B cell (primary cell): ENCODE results near the gene SFXN1. TPM values are rescaled to one million over a fixed set of nuclear protein-coding genes. Genes with fewer than 3 reads are reported as not detected.
A peak's percentile ranks its signal among the peaks of the same experiment; 100 is the strongest.

ENCODE experiments used
- ATAC-seq: fragments of 200-7000 bp; cut with Tn5 transposase; one replicate; pipeline ENCODE4 v1.10.0; 2021; ENCODE audit warnings: low read depth, mild to moderate bottlenecking, moderate number of reproducible peaks, moderate library complexity
- CTCF ChIA-PET: fragments of 350-600 bp; sonication (Branson Sonifier 250); formaldehyde crosslinking; loops from one replicate; lab custom pipeline; 2021; ENCODE audit warnings: antibody characterized with exemption, inconsistent platforms; lab: Charles Lee
- POLR2A ChIA-PET: fragments of 350-600 bp; sonication (Branson Sonifier 250); formaldehyde crosslinking; loops from one replicate; lab custom pipeline; 2021; ENCODE audit warnings: antibody characterized with exemption; lab: Charles Lee
- DNase-seq: peaks from one replicate; pipeline ENCODE4 v3.0.0; 2013
- H2AFZ ChIP-seq: 2 replicates; pipeline ENCODE4 v1.6.1; 2012; ENCODE audit warnings: mild to moderate bottlenecking, low read depth, low read length; ENCODE audit not compliant: insufficient read depth, poor library complexity, severe bottlenecking
- H3K27ac ChIP-seq, 2 donors: 1 replicate in 1 of 2; 2 replicates in 1 of 2; pipeline ENCODE4 v1.5.1; 2012 to 2013; ENCODE audit warnings: low read length in 2 of 2, mild to moderate bottlenecking in 2 of 2, moderate library complexity in 1 of 2
- H3K27me3 ChIP-seq, 4 experiments: fragments of 200-600 bp in 1 of 4; sonication (generic) in 1 of 4; replicated peaks in 1 of 4; 1 replicate in 2 of 4; 2 replicates in 2 of 4; pipeline versions ENCODE4 v1.6.1 to v1.7.0; 2013 to 2016; ENCODE audit warnings: low read length in 3 of 4, mild to moderate bottlenecking in 2 of 4, mixed read lengths in 1 of 4, moderate library complexity in 1 of 4; ENCODE audit not compliant: insufficient read depth in 4 of 4, control insufficient read depth in 3 of 4; ENCODE audit errors: control extremely low read depth in 1 of 4
- H3K36me3 ChIP-seq, 2 experiments: replicated peaks in 1 of 2; 1 replicate in 1 of 2; 2 replicates in 1 of 2; pipeline versions ENCODE4 v1.6.1 to v1.7.1; 2013; ENCODE audit warnings: low read length in 1 of 2; ENCODE audit not compliant: insufficient read depth in 2 of 2, control insufficient read depth in 1 of 2; ENCODE audit errors: control extremely low read depth in 1 of 2, extremely low read depth in 1 of 2
- H3K4me1 ChIP-seq, 2 donors: fragments of 200-600 bp in 1 of 2; sonication (generic) in 1 of 2; 1 replicate in 1 of 2; 2 replicates in 1 of 2; pipeline versions ENCODE4 v1.5.1 to v1.6.1; 2013 to 2017; ENCODE audit warnings: low read length in 2 of 2; ENCODE audit not compliant: control insufficient read depth in 2 of 2, insufficient read depth in 2 of 2
- H3K4me2 ChIP-seq: replicated peaks from 2 replicates; pipeline ENCODE3; 2012; ENCODE audit warnings: mild to moderate bottlenecking, low read depth, low read length; ENCODE audit not compliant: poor library complexity, severe bottlenecking
- H3K4me3 ChIP-seq, 5 experiments: fragments of 200-600 bp in 1 of 5; sonication (generic) in 1 of 5; 1 replicate in 3 of 5; 2 replicates in 2 of 5; pipeline versions ENCODE4 v1.5.1 to v1.7.0; 2011 to 2016; ENCODE audit warnings: low read length in 4 of 5, mild to moderate bottlenecking in 4 of 5, low read depth in 2 of 5, control low read depth in 1 of 5, moderate library complexity in 1 of 5; ENCODE audit not compliant: insufficient read depth in 1 of 5; ENCODE audit errors: control extremely low read depth in 1 of 5, extremely low read depth in 1 of 5
- H3K79me2 ChIP-seq: fragments of 200-600 bp; sonication (generic); one replicate; pipeline ENCODE4 v1.6.0; 2016; ENCODE audit warnings: low read length; ENCODE audit not compliant: control insufficient read depth, insufficient read depth
- H3K9ac ChIP-seq: fragments of 200-600 bp; sonication (generic); 2 replicates; pipeline ENCODE4 v1.6.1; 2017; ENCODE audit warnings: mild to moderate bottlenecking, low read length, moderate library complexity
- H3K9me3 ChIP-seq, 3 donors: one replicate each; pipeline versions ENCODE4 v1.6.1 to v1.7.1; 2013; ENCODE audit warnings: low read length in 2 of 3; ENCODE audit not compliant: control insufficient read depth in 2 of 3, insufficient read depth in 1 of 3; ENCODE audit errors: control extremely low read depth in 1 of 3
- H4K20me1 ChIP-seq: 2 replicates; pipeline ENCODE4 v1.6.0; 2012; ENCODE audit warnings: mild to moderate bottlenecking, low read length; ENCODE audit not compliant: insufficient read depth, control insufficient read depth, poor library complexity, severe bottlenecking
- H3K27ac Mint-ChIP-seq: one replicate; pipeline ENCODE4 v1.8.0; 2021; ENCODE audit warnings: mixed read lengths
- H3K27me3 Mint-ChIP-seq: one replicate; pipeline ENCODE4 v1.8.0; 2021; ENCODE audit warnings: mixed read lengths
- H3K4me1 Mint-ChIP-seq: one replicate; pipeline ENCODE4 v1.8.0; 2021; ENCODE audit warnings: mixed read lengths
- H3K4me3 Mint-ChIP-seq: one replicate; pipeline ENCODE4 v1.8.0; 2021; ENCODE audit warnings: mixed read lengths
- H3K9me3 Mint-ChIP-seq: one replicate; pipeline ENCODE4 v1.8.0; 2022; ENCODE audit warnings: mixed read lengths; ENCODE audit not compliant: insufficient read depth
- CTCF ChIP-seq: fragments of 200-600 bp; IDR thresholded peaks from one replicate; pipeline ENCODE4 v1.8.0; 2022; ENCODE audit warnings: antibody characterized with exemption, mild to moderate bottlenecking
- EZH2 ChIP-seq: IDR thresholded peaks from 2 replicates; pipeline ENCODE4 v1.6.1; 2012; ENCODE audit warnings: borderline replicate concordance, low read depth, mild to moderate bottlenecking, moderate library complexity, low read length; ENCODE audit not compliant: insufficient read depth, poor library complexity, severe bottlenecking
- WGBS: methylation state at CpG from one replicate; pipeline ENCODE4 v1.1.5; 2013; ENCODE audit warnings: missing lambda C conversion rate; ENCODE audit not compliant: insufficient coverage; 5-methylcytosine and 5-hydroxymethylcytosine counted together
- intact Hi-C: fragments of 100-400 bp; cut with micrococcal nuclease; formaldehyde crosslinking; loops from one replicate; pipeline ENCODE4 v1.10.0; 2022
- polyA plus RNA-seq: library from polyadenylated mRNA; depleted of rRNA; stranded (reverse); fragments of >200 nt; gene quantifications from 2 replicates; pipeline ENCODE4 v1.2.3, GENCODE V29; 2012
- total RNA-seq, 2 donors: library from RNA; stranded (reverse); fragments of 120-200 nt in 1 of 2; gene quantifications; 1 replicate in 1 of 2; 2 replicates in 1 of 2; pipeline versions ENCODE4 v1.2.3 to v1.2.4, GENCODE V29; 2013 to 2022

SFXN1 gene
- total and polyA plus RNA-seq, 2 donors (not counting 1 experiment from before 2014, with no cell fraction given) = 16.4 to 30.5 TPM

DNA sequence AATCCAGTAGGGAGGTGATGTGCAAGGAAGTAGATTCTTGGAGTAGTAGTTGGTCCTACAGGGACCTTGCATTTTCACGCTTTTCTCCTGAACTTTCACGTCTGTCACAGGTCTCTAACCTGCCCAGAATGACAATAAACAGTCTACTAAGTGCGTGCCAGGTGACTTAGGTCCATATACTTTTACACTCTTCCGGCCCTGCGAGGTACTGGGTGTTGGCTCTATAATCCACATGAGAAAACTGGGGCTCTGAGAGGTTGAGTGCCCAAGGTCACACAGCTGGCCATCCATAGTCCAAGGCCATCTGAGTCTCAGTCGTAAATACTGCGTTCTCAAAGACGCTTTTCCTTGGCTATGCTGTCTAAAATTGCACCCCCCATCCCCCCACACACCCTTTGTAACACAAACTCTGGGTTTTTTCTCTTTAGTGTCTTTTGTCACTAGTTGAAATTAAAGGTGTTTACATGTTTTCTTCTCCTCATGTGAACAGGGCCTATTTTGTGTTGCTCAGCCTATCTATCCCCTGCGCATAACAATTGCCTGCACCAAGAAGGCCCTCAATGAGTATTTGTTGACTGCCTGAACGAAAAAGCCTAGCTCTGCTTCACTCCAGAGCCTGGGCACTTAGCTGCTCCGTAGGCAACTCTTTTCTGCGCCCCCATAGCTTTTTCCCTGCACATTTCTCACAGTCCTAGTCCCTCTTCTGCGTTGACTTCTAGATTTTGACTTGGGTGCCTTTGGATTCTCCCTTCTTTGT, 943 bp downstream of the SFXN1 start:
- Histone ChIP-seq H2AFZ (peak overlapping the region; percentile 74), H3K9me3 (no peaks in the 10 kb centered on the region), H3K36me3 (peaks cover 0 to 7% of the 10 kb centered on the region in 2 experiments), H3K27me3 (no peaks in the 10 kb centered on the region), H3K9ac (peak overlapping the region; percentile 69), H4K20me1 (peaks cover 8% of the 10 kb centered on the region), H3K4me2 (peak overlapping the region; percentile 77), H3K4me3 (peak overlapping the region; percentile 50 to 85 (median 73)), H3K27ac (peak overlapping the region in 1 of 2 donors; percentile 44), H3K4me1 (peaks cover 20 to 23% of the 10 kb centered on the region in 2 donors), H3K79me2 (peaks cover 56% of the 10 kb centered on the region)
- Mint-ChIP-seq H3K4me3 (peak overlapping the region; percentile 94), H3K4me1 (peaks cover 38% of the 10 kb centered on the region), H3K27me3 (peaks cover 8% of the 10 kb centered on the region), H3K9me3 (no peaks in the 10 kb centered on the region), H3K27ac (peak overlapping the region; percentile 82)
- WGBS = 71% methylated on average over 7 of the region's 13 CpGs
- no peak for ATAC-seq
- ChIA-PET POLR2A (no interaction called here), CTCF (interaction anchor here (0.8 kb wide), 1 partner anchor 15 kb away, joined by 4 read pairs; no protein-coding TSS in a partner anchor)
- DNase-seq = no peak
- intact Hi-C loops = no loop called here
- TF ChIP-seq CTCF = no peak
- no peak for TF ChIP-seq EZH2

GRCh38 chr5:175483337-175483736, 5.0 kb downstream of the SFXN1 start:
- WGBS = 90% methylated on average over 8 of the region's 8 CpGs
- ChIA-PET POLR2A (no interaction called here), CTCF (no interaction called here)

More at GRCh38 chr5:175483337-175483736, 5.0 kb downstream of the SFXN1 start:
- Histone ChIP-seq H3K27ac (no peak overlapping the region), H3K4me1 (peaks cover 15 to 17% of the 10 kb centered on the region in 2 donors), H3K4me3 (no peak overlapping the region), H3K27me3 (no peaks in the 10 kb centered on the region), H3K9ac (no peak overlapping the region), H3K79me2 (peaks cover 93% of the 10 kb centered on the region), H3K9me3 (no peaks in the 10 kb centered on the region), H3K36me3 (peaks cover 0 to 18% of the 10 kb centered on the region in 2 experiments), H4K20me1 (peaks cover 9% of the 10 kb centered on the region), H3K4me2 (no peak overlapping the region), H2AFZ (no peak overlapping the region)
- no peak overlapping the region for H3K4me3 Mint-ChIP-seq
- no peaks in the 10 kb centered on the region for H3K27me3 Mint-ChIP-seq
- no peaks in the 10 kb centered on the region for H3K9me3 Mint-ChIP-seq
- intact Hi-C loops = no loop called here
- DNase-seq = no peak
- peaks cover 36% of the 10 kb centered on the region for H3K4me1 Mint-ChIP-seq
- H3K27ac Mint-ChIP-seq = no peak overlapping the region
- TF ChIP-seq EZH2 (no peak), CTCF (no peak)
- no peak for ATAC-seq
